ENCODE data around the gene HEXIM1.
A peak's percentile ranks its signal among the peaks of the same experiment; 100 is the strongest.

- TF ChIP-seq CTCF (IDR thresholded peaks at IDR 0.05) (peak in 1 of 4 experiments; percentile 21), POLR2AphosphoS5 (IDR thresholded peaks at IDR 0.05) (no peak), POLR2A (IDR thresholded peaks at IDR 0.05) (no peak)
Measured at GRCh38 chr17:45168991-45169752, 20.9 kb downstream of the HEXIM1 start.

All from prostate gland (tissue), 2 donors.